GM21825 (cell line): Measurements from ENCODE around the gene AHCYL2.
"Not testable (repeated sequence)": the region's sequence is repeated elsewhere in the genome, so short reads cannot be mapped to it uniquely, and the experiment has no call there.

Experiments used
- ATAC-seq: cut with Tn5 transposase; IDR thresholded peaks from one replicate; pipeline ENCODE4 v1.9.1; 2021; ENCODE audit warnings: mild to moderate bottlenecking, moderate library complexity; ENCODE audit not compliant: unreplicated experiment

The AHCYL2 gene

DNA sequence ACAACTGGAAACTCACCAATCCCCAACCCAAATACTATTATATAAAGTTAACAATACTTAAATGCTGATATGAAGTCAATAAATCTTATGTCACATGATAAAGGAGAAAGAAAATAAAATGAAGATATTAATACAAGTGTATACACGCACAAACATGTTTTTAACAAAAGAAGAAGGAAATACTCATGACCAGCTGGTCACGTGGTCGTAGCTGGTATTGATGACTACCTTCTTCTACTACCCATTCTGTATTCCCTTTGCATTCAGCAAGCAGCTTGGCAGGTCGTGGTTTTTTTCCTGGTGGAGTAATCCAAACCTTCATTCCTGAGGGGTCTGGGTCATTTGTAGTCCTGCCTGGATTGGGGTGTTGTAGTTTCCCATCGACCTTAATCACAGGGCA lies 219.9 kb downstream of the AHCYL2 start:
- not testable (repeated sequence) for ATAC-seq

DNA sequence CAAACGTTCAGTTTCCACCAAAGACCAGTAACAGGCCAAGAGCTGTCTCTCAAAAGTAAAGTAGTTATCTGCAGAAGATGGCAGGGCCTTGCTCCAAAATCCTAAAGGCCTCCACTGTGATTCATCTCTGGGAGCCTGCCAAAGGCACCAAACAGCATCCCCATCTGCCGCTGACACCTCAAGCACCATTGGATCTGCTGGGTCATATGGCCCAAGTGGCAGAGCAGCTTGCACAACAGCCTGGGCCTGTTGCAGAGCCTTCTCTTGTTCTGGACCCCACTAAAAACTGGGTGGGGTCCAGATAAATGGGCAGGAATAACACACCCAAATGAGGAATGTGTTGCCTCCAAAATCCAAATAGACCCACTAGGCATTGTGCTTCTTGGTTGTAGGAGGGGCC lies 222.1 kb downstream of the AHCYL2 start:
- not testable (repeated sequence) for ATAC-seq

DNA sequence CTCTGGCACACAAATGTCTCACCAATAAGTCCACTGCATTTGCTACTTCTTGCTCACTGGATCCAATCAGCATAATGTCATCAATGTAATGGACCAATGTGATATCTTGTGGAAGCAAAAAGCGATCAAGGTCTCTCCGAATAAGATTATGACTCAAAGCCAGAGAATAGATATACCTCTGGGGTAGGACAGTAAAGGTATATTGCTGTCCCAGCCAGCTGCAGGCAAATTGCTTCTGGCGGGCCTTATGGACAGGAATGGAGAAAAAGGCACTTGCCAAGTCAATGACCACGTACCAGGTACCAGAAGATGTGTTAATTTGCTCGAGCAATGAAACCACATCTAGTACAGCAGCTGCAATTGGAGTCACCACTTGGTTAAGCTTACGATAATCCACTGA lies 222.6 kb downstream of the AHCYL2 start:
- not testable (repeated sequence) for ATAC-seq

DNA sequence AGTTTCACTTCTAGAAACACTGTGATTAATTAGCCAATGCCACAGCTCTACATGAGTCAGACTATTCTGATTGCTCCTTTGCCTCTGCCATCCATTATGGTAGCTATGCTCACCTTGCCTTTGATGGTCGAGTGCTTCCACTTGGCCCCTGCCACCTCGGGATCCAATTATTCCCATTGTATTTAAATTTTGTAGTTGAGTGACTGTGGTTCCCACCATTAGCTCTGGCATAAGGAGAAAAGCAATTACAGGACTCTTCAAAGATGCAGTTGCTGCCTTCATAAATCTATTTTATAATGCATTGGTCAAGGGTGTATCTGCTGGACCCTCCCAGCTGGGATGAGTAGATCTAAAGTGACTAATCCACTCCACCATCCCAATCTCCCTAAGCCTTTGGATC lies 223.8 kb downstream of the AHCYL2 start:
- not testable (repeated sequence) for ATAC-seq

GRCh38 chr7:129450295-129450694 lies 225.5 kb downstream of the AHCYL2 start:
- no peak for ATAC-seq

DNA sequence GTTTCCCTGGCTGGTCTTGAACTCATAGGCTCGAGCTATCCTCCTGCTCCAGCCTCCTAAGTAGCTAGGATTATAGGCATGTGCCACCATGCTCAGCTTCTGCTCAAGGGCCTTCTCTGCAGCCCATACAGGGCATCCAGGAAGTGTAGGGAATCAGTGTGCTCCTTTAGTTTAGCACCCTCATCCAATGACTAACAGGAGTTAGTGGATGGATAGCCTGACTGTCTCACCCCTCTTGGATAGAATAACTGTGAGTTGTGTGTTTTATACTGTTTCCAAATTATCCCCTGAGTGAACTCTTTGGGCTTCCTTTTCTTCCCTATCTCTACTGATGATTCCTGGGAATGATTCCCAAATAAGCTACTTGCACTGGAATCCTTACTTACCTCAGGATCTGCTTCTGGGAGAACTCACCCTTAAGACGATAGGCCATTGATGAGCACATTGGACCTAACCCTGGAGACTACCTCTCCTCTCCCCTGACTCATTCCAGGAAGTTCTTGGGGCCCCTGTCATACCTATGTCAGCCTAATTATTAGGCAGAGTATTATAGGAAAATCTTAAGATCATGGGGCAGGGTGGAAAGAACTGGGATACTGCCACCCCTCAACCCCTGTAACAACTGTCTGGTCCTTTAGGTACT lies 227.9 kb downstream of the AHCYL2 start:
- ATAC-seq = no peak

GRCh38 chr7:129453510-129454248 lies 228.8 kb downstream of the AHCYL2 start:
- ATAC-seq = no peak

GRCh38 chr7:129454249-129454551 lies 229.4 kb downstream of the AHCYL2 start:
- no peak for ATAC-seq

- ATAC-seq = no peak
Measured at GRCh38 chr7:129456421-129456820, 231.6 kb downstream of the AHCYL2 start.

GRCh38 chr7:129457101-129457500 lies 232.3 kb downstream of the AHCYL2 start:
- ATAC-seq = no peak

GRCh38 chr7:129458171-129458570 lies 233.3 kb downstream of the AHCYL2 start:
- no peak for ATAC-seq

GRCh38 chr7:129461809-129462208 lies 237.0 kb downstream of the AHCYL2 start:
- ATAC-seq = no peak

DNA sequence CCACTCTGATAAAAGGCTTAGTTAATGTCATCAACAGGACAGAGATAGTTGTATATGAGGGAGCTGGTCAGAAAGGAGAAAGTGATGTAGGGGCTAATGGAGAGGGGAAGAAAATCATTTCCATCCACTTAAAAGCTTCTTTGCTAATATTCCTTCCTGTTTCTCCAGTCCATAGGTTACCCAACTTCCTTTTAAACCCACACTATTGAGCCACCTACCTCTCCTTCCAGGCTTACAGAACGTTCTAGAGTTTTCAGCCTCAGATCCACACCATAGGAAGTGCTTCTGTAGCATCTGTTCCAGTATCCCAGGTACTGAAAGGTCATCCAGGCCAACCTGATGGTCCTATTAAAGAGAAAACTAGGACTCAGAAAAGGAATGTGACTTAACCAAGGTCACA lies 237.6 kb downstream of the AHCYL2 start:
- ATAC-seq = no peak

- no peak for ATAC-seq
Measured at GRCh38 chr7:129464194-129464593, 239.4 kb downstream of the AHCYL2 start.

GRCh38 chr7:129465080-129465479 lies 240.2 kb downstream of the AHCYL2 start:
- ATAC-seq = no peak

DNA sequence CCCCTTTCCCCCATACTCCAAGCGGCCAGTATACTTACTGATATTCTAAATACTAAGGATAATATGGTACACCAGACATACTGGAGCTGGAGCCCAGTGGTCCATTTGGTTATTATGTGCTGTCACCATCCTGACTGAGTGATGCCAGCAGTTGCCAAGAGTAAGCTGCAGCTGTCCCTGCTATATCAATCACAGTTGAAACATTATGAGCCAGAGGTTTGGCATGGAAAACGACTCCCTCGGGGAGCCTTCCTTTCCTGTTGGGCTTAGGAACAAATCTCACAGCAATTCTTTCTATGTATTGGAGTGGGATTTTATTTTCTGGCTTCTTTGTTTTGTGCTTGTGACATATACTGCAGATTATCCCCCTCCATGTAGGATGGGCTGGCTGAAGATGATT lies 242.0 kb downstream of the AHCYL2 start:
- no peak for ATAC-seq

DNA sequence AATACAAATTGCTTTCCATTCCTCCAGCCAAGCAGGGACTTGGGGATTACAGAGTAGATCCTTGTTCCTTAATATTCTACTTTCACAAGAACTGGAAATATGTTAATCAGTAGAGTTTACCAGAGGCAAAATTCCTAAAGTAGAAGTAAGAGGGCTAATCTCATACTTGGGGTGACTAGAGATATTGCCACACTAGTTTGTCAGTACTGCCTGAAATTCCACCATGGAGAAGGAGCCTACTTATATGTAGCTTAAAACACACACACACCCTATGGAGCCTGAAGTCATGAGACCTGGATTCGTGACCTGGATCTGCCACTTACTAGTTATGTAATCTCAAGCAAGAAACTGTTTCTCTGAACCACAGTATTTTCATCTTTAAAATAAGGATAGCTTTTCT lies 243.3 kb downstream of the AHCYL2 start:
- no peak for ATAC-seq

- ATAC-seq = no peak
Measured at GRCh38 chr7:129468547-129468946, 243.7 kb downstream of the AHCYL2 start.

DNA sequence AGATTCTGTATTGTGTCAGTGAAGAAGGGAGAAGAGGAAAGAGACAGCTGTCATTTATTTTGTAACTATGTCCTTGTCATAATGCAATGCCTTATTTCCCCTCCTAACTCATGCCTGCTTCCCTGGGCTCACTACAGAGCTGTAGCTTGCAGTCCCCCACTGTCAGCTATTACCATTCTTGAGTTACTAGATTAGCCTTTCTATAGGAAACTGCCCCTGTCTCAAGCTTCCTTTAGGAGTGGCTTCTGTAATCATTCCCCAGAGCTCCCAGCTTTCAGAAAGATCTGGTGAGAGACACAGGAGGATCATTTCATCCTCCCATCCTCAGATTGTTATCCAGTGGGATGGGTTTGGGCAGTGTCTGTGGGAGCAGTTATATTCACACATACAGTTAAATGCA lies 245.1 kb downstream of the AHCYL2 start:
- ATAC-seq = no peak

- ATAC-seq = no peak
Measured at GRCh38 chr7:129470411-129470810, 245.6 kb downstream of the AHCYL2 start.

GRCh38 chr7:129471402-129471827 lies 246.6 kb downstream of the AHCYL2 start:
- no peak for ATAC-seq

DNA sequence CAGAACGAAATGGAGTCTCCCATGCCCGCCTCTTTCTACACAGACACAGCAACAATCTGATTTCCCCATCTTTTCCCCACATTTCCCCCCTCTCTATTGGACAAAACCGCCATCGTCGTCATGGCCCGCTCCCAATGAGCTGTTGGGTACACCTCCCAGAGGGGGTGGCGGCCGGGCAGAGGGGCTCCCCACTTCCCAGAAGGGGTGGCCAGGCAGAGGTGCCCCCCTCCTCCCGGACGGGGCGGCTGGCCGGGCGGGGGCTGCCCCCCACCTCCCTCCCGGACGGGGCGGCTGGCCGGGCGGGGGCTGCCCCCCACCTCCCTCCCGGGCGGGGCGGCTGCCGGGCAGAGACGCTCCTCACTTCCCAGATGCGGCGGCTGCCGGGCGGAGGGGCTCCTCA lies 251.1 kb downstream of the AHCYL2 start:
- ATAC-seq = not testable (repeated sequence)

DNA sequence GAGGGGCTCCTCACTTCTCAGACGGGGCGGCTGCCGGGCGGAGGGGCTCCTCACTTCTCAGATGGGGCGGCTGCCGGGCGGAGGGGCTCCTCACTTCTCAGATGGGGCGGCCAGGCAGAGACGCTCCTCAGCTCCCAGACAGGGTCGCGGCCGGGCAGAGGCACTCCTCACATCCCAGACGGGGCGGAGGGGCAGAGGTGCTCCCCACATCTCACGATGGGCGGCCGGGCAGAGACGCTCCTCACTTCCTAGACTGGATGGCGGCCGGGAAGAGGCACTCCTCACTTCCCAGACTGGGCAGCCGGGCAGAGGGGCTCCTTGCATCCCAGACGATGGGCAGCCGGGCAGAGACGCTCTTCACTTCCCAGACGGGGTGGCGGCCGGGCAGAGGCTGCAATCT lies 251.6 kb downstream of the AHCYL2 start:
- not testable (repeated sequence) for ATAC-seq
